Stimulated activated CD8-positive, alpha-beta memory T cell treated with anti-CD3 and anti-CD28 coated beads, Interleukin-12 subunit alpha, Interleukin-12 subunit beta, amount 100 ng/mL, for 4 hours (primary cell): Measurements from ENCODE around the gene ARRB1.
"Not testable (repeated sequence)": the region's sequence is repeated elsewhere in the genome, so short reads cannot be mapped to it uniquely, and the experiment has no call there.

Experiments
- DNase-seq: peaks from one replicate; pipeline ENCODE4 v3.0.0-alpha.2; 2020; ENCODE audit warnings: low read depth

ARRB1 gene

DNA sequence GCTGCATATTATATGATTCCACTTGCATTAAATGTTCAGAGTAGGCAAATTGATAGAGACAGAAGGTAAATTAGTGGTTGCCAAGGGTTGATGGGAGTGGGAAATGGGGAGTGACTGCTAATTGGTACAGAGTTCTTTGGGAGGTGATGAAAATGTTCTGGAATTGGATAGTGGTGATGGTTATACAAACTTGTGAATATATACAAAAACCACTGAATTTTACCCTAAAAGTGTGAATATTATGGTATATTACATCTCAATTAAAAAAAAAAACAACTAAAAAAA is 52.5 kb downstream of the ARRB1 start:
- DNase-seq, result no peak

DNA sequence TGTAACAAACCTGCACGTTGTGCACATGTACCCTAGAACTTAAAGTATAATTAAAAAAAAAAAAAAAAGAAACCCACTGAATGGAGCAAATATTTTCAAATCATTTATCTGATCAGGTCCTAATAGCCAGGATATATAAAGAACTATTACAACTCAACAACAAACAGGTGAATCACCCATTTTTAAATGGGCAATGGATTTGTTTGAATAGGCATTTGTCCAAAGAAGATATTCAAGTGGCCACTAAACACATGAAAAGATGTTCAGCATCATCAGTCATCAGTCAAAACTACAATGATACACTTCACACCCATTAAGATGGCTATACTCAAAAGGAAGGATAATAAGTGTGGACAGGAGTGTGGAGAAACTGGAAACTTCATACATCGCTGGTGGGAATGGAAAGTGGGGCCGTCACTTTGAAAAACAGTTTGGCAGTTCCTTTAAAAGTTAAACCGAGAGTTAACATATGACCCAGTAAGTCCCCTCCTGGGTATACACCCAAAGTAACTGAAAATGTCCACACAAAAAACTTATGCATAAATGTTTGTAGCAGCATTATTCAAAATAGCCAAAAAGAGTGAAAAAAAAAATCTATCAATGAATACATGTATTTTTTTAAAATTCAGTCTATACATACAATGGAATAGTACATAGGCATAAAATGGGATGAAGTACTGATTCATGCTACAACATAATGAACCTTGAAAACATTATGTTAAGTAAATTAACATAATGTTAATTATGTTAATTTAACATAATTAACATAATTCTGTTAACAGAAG is 53.1 kb downstream of the ARRB1 start:
- DNase-seq, result no peak

DNA sequence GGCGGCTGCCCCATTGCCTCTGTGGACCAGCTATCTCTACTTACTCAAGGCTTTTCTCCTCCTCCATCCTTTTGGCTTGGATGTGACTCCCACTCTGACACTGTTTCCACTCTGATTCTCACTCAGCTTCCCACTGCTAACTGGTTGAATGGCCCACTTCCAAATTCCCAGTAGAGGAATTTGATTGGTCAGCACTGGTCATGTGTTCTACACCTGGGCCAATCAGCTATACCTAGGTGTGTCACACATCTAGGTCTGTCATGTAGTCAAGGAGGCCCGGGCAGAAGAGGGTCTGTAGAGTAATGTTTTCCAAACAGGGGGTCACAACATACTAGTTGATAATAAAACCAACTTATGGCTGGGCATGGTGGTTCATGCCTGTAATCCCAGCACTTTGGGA is 57.6 kb downstream of the ARRB1 start:
- DNase-seq, result no peak

DNA sequence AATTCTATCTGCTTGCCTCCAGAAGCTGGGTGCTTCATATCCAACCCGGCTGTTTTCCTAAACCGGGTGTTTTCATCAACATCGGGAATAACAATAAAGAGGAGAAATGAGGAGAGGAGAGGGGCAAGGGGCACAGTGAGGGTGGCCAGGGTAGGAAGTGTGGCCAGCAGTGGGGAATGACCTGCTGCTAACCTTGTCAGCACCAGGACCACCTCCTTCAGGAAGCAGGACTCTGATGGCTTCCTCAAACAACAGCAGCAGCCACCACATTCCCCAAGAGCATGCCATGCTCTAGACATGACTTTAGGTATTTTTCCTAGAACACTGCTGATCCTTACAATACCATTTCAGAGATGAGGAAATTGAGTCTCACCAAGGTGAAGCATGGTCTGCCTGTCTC is 58.5 kb downstream of the ARRB1 start:
- no peak for DNase-seq

DNA sequence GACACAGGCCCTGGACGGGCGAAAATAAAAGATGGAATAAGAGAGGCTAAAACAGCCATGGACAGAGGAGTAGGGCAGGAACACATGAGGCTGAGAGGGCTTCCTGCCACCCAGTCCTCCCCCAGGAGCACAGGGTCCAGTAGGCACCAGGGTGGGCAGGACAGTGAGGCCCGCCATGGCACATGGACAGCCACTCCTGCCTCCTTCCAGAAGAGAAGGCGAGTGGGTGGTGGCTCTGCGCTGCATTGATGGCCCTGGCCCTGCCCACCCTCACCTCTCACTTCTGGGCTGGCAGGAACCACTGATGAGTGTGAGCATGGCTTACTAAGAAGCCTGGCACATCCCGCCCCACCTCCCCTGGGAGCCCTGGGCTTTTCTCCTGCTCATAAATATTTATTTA is 59.7 kb downstream of the ARRB1 start:
- DNase-seq, result no peak

DNA sequence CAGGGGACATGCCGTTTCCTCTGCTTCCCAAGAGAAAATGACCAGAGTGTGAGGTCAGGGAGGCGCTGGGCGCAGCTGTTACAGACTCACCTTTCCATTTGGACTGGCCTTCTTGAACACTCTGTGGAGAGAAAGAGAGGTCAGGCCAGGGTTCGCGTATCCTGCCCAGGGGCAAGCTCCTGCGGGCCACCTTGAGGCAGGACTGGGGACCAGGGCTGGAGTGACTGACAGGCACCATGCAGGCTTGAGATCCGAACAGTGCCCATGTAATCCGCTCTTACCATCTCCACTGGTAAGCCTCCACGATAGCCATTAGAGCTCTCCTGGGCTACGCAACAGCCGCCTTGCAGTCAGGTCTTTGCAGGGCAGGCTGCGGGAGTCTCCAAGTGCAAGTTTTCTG is 61.5 kb downstream of the ARRB1 start:
- DNase-seq, result no peak

DNA sequence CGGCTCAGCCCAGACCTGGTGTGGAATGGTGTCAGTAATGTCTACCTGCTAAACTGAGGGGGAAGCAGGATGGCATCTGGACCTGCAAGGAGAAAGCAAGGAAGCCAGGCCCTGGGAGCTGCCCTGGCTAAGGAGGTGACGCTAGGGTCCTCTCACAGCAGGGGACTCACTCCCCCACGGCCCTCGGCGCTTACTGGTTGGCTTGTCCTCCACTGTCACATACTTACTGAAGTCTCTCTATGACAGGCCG is 62.0 kb downstream of the ARRB1 start:
- no peak for DNase-seq

DNA sequence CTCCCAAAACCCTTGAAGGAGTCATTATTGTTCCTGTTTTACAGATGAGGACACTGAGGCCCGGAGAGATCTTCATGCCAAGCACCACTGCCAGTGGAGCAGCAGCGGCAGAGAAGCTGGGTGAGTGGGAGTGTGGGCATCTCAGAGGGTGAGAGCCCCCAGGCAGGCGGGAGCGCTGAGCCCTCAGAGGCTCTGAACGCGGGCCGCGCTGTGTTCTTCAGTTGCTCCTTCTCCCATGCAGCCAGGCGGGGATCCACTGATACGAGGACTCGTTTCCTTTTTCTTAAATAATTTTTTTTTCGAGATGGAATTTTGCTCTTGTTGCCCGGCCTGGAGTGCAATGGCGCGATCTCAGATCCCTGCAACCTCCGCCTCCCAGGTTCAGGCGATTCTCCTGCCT is 63.9 kb downstream of the ARRB1 start:
- DNase-seq, result no peak

DNA sequence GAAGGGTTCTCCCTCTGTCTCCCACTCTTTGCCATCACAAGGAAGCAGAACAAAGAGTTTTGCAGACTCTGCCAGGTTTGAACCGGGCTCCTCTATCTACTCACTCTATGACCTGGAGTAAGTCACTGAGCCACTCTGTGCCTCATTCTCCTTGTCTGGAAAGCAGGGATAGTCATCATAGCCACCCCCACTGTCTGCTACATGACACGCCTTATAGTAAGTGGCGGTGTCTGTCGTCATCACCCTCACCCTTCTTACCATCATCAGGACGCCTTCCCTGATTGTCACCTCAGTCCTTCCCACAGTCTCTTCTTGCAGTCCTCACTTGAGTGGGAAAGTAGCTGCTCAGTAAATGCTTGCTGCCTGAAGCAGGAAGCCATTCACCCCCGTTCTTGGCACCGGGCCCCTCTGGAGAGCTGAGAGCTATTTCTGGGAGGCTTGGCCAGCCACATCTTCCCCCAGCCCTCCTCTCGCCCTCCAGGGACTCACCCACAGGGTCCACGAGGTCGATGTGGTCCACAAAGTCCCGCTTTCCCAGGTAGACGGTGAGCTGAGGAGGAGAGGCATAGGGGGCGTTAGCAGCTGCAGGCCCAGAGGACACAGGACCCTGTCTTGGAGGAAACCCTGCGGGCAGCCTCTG is 64.5 kb downstream of the ARRB1 start:
- DNase-seq, result no peak

DNA sequence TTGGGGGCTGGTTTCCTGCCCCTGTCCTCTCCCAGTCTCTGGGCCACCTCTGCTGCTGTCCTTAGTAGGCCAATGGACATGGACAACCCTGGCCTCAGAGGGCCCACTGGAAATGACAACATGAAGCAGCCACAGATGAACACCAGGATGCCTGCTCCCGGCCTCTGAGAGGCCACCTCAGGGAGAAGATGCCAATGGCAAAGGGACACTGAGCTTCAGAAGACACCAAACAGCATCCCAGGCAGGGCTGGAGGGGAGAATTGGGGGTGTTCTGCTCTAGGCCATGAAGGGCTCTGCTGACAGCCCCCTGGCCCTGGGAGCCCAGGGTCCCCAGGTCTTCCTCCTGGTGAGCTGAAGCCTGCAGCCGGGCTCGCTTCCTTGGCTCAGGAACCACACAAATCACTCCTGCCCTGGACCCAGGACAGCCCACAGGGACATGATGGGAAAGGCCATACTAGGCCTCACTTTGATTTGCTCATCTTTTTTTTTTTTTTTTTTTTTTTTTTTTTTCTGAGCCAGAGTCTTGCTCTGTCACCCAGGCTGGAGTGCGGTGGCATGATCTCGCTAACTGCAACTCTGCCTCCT is 65.6 kb downstream of the ARRB1 start:
- DNase-seq, result no peak

DNA sequence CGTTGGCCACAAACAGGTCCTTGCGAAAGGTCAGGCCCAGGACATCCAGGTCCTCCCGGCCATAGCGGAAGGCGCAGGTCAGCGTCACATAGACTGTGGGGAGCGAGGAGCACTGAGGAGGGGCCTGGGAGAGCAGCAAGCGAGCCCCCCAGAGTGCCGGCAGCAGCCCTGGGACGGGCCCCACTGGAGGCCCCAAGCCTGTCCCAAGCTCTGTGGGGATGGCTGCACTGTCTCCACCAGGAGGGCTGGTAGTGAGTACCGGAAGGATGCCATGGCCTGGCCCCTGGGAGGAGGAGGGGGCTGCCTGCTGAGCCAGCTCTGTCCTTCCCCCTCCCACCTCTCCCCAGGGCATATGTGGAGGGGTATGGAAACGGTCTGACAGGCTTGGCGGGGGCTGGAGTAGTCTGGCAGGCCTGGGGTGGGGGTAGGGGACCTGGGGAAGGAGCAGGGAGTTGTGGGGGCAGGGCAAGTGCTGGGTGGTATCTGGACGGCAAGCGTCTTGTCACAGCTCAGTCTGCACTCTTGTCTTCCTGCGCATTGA is 68.0 kb downstream of the ARRB1 start:
- no peak for DNase-seq

DNA sequence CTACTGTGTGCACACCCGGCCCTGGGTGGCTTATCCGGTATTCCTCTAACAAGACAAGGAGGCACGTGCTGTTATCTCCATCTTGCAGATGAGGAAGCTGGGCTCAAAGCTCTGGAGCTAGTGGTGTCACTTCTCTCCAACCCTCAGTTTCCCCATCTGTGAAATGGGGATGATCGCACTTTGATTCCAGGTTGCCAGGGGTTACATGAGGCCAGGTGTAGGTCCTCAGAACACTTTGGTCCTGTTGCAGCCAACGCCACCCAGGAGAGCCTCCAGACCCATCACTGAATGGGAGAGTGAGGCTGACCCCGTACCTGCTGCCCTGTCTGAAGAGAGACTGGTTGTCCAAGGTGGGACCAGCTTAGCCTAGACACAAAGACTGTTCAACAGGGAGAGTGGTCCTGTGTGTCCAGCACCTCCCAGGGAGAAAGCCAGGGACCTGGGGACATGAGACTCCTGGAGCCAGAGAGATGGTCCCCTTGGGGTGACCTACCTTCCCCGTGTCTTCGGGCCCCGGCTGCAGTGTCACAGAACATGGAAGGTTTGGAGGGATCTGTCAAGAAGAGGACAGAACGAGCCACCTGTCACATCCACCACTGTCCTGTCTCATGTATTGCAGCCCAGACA is 69.9 kb downstream of the ARRB1 start:
- no peak for DNase-seq

DNA sequence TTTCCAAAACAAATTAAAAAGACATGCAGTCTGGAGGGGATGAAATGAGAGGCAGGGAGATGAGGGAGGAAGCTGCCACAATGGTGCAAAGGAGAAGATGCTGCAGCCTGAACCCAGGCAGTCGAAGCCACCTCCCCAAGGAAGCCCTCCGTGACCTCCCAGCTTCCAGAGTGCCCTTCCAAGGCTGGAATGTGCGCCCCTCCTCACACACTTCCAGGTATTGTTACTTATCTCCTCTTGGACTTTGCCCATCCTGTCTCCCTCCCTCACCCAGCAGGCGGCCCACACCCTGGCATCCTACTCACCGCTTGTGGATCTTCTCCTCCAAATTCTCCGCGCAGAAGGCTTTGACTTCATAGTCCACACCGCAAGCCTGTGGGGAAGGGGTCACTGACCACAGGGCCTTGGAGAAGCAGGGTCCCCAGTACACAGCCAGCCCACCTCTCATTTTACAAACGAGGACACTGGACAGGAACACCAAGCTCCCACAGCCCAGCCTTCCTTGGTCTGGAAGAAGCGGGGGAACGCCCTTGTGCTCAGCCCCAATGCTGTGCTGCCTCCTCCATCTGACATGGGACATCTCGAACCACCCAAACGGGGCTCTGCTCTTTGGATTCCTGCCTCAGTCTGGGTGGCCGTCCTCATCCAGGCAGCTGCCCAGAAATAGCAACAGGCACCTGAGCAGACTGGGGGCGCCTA is 70.5 kb downstream of the ARRB1 start:
- DNase-seq, result no peak

DNA sequence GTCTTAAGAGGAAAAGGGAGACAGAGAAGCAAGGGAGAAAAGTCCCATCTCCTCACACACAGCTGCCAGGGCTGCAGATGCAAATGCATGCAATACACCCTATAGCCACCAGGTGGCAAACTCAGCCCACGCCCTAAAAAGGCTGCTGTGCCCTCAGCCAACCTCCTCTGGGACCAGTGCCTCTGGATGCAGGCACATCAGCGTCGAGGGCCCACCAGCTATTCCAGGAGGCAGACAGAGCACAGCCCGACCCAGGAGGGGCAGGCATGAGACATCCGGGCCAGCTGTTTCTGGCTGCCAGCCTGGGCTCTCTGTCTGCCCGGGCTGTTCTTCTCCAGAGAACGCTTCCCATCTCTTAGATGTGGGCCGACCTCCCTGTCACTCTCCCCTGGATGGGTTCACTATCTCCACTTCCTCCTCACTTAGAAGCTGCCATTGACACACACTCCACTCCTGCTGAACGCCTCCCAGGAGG is 71.2 kb downstream of the ARRB1 start:
- DNase-seq, result peak; percentile 45

DNA sequence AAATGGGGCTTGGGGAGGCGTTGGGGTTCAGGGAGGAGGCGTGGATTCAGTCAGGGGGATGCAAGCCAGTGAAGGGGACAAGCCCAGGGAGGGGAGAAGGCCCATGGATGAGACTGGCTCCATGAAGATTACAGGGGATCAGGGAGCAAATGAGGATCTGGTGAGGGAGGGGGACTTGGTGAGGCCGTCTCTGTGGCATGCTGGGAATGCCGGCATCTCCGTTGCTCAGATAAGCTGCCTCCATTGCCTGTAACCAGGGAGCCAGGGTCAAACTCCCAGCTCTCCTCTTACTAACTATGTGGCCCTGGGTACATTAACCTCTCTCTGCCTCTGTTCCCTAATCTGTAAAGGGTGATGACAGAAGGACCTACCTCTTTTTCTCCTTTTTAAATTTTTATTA is 72.2 kb downstream of the ARRB1 start:
- no peak for DNase-seq

DNA sequence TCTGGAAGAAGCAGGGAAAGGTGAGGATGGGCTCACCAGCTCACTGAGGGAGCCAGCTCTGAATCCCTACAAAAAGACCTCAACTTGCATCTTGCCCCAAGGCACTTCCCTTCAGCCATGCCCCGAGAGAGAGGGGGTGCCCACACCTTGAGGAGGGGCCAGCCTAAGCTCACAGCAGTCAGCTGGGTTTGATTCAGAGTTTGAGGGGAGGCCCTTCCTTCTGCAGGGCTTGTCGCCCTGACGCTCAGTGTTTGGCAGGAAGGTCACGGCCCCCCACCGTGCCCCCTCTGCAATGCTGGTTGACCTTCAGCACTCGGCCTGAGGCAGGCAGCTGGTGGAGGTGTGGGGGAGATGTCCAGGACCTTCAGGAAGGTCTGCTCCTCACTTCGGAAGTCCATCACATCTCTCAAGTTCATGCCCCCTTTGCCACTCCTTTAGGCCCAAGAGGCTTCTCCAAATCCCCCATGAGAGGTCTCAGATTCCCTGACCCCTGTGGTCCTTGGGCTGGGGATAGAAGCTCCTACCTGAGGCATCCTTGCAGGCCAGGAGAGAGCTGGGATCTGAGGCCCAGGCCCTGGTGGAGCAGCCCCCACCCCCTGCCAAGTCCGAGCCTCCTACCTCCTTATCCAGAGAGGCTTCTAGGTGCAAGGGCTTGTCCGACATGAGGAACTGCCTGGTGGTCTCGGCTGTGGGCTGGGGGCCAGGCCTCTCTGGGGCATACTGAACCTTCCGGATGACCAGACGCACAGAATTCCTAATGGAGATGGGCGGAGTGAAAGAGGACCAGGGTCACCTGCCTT is 73.3 kb downstream of the ARRB1 start:
- DNase-seq, result no peak

DNA sequence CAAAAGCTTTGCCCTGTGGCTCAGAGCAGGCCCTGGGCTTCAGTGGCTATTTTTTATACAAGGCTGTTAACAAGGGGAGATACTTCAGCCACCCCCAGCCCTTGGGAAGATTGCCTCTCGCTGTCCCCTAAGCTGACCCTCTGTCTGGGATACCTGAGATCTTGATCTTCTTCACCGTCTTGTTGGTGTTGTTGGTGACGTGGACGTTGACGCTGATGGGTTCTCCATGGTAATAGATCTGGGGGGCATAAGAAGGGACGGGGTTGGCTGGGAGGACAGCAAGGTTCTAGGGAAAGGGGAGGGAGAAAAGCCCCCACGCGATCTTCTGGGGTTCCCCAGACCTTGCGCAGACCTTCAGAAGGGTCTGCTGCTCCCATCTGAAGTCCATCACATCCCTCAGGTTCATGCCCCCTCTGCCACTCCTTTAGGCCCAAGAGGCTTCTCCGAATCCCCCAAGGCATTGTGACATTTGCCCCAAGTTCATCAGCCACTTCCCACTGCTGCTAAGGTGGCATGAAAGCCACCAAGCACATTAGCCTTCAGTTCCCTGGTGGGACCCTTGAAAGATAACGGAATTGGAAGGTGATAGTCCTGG is 74.2 kb downstream of the ARRB1 start:
- no peak for DNase-seq

DNA sequence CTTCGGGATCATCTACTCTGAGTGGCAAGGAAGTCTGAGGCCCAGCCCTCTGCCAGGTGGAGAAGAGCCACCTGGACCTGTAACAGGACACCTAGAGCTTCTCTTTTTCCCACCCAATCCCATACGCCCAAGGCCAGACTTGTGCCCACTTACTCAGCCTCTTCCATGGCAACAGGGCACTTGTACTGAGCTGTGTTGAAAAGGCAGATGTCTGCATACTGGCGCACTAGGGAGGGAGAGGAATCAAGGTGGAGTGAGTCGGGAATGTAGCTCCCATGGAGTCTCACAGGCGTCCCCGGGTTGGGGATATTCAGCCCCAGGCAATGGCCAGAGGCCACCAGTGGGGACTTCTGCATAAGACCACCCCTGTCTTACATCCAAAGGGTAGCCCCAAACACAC is 74.8 kb downstream of the ARRB1 start:
- no peak for DNase-seq

DNA sequence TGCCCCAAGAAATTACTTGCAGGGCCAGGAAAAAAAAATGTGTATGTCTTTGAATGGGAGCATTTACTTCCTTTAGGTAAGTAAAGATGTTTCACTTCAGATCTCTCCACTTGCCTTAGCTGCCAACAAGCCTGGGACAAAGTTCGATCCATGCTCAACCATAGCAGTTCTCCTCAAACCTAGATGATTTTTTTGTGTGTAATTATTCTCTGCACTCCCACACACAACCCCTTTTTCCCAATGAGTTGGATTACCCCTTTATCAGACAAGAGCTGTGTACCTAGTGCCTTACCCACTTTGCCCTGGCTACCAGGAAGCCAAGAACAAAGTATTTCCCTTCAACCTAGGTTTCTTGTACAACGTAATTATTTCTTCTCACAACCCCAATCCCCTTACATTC is 75.3 kb downstream of the ARRB1 start:
- no peak for DNase-seq

DNA sequence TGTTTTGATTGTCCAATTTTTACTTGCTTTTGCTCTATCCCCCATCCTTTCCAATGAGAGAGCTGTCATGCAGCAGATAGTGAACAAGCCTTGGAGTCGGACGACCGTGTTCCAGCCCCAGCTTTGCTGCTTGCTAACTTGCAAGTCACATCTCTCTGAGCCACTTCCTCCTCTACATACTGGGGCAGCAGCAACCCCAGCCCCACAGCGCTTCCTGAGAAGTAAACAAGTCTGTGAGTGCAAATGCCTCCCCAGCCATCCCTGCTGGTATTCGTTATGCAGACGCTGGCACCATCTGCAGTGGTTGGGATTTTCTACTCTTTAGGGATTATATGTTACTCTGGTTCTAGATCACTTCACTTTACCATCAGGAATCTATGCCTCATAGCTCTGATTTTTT is 75.9 kb downstream of the ARRB1 start:
- peak; percentile 33 for DNase-seq

DNA sequence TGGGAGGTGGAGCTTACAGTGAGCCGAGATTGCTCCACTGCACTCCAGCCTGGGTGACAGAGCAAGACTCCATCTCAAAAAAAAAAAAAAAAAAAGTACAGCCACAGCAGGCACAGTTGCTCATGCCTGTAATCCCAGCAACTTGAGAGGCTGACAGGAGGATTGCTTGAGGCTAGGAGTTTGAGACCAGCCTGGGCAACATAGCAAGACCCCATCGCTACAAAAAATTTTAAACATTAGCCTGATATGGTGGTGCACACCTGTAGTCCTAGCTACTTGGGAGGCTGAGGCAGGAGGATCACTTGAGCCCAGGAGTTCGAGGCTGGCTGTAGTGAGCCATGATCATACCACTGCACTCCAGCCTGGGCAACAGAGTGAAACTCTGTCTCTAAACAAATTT is 76.7 kb downstream of the ARRB1 start:
- not testable (repeated sequence) for DNase-seq
